Osteoblast (primary cell): ENCODE data around the gene TNFSF18. TPM values are rescaled to one million over a fixed set of nuclear protein-coding genes. Genes with fewer than 3 reads are reported as not detected.
A peak's percentile ranks its signal among the peaks of the same experiment; 100 is the strongest.

Source experiments
- DNase-seq: peaks from one replicate; pipeline ENCODE4 v3.0.0; 2011; ENCODE audit warnings: low spot score, mixed read lengths; ENCODE audit not compliant: insufficient read length; ENCODE audit errors: missing footprints
- H2AFZ ChIP-seq: 2 replicates; pipeline ENCODE4 v1.6.0; 2011; ENCODE audit warnings: mild to moderate bottlenecking, low read length
- H3K27ac ChIP-seq: 2 replicates; pipeline ENCODE4 v1.5.1; 2011; ENCODE audit warnings: mild to moderate bottlenecking, low read depth, low read length, moderate library complexity
- H3K27me3 ChIP-seq: 2 replicates; pipeline ENCODE4 v1.6.0; 2012; ENCODE audit warnings: mild to moderate bottlenecking, control low read depth, inconsistent platforms, low read length, moderate library complexity; ENCODE audit not compliant: insufficient read depth
- H3K36me3 ChIP-seq: 2 replicates; pipeline ENCODE4 v1.5.1; 2011; ENCODE audit warnings: mild to moderate bottlenecking, low read length, control low read depth, moderate library complexity; ENCODE audit not compliant: insufficient read depth
- H3K4me1 ChIP-seq: 2 replicates; pipeline ENCODE4 v1.5.1; 2011; ENCODE audit warnings: mild to moderate bottlenecking, low read length, control low read depth, moderate library complexity; ENCODE audit not compliant: insufficient read depth
- H3K4me2 ChIP-seq: 2 replicates; pipeline ENCODE4 v1.6.0; 2011; ENCODE audit warnings: mild to moderate bottlenecking, low read length; ENCODE audit not compliant: insufficient read depth
- H3K4me3 ChIP-seq: fragments of 200-600 bp; sonication (generic); 3 replicates; pipeline ENCODE4 v1.5.1; 2012; ENCODE audit warnings: mild to moderate bottlenecking, low read length, inconsistent platforms; ENCODE audit not compliant: insufficient read depth
- H3K79me2 ChIP-seq: 2 replicates; pipeline ENCODE4 v1.6.0; 2012; ENCODE audit warnings: mild to moderate bottlenecking, low read length, control low read depth, inconsistent platforms; ENCODE audit not compliant: insufficient read depth
- H3K9me3 ChIP-seq: 2 replicates; pipeline ENCODE4 v1.5.1; 2011; ENCODE audit warnings: low read depth, low read length, control low read depth
- H4K20me1 ChIP-seq: 2 replicates; pipeline ENCODE4 v1.6.0; 2012; ENCODE audit warnings: mild to moderate bottlenecking, low read length, control low read depth; ENCODE audit not compliant: insufficient read depth
- CTCF ChIP-seq: IDR thresholded peaks from 2 replicates; pipeline ENCODE4 v1.5.1; 2011; ENCODE audit warnings: mild to moderate bottlenecking, low read depth, low read length, moderate library complexity; ENCODE audit errors: extremely low read depth
- total RNA-seq: library from RNA; depleted of rRNA; stranded (reverse); fragments of >200 nt; gene quantifications from 2 replicates; pipeline ENCODE4 v1.2.3, GENCODE V29; 2012

The TNFSF18 gene
- total RNA-seq, 1 donor, result 0.36 TPM

GRCh38 chr1:173095632-173096031 lies 44.9 kb upstream of the TNFSF18 start:
- Histone ChIP-seq H2AFZ (no peak overlapping the region), H3K4me1 (peaks cover 19% of the 10 kb centered on the region), H3K36me3 (no peaks in the 10 kb centered on the region), H3K4me3 (no peak overlapping the region), H4K20me1 (no peaks in the 10 kb centered on the region), H3K27ac (peak overlapping the region; percentile 3), H3K79me2 (no peaks in the 10 kb centered on the region), H3K9me3 (no peaks in the 10 kb centered on the region), H3K4me2 (peak overlapping the region; percentile 40), H3K27me3 (no peaks in the 10 kb centered on the region)
- peak; percentile 72 for DNase-seq
- no peak for TF ChIP-seq CTCF

GRCh38 chr1:173094541-173094940 lies 43.8 kb upstream of the TNFSF18 start:
- Histone ChIP-seq H3K4me1 (peaks cover 19% of the 10 kb centered on the region), H2AFZ (no peak overlapping the region), H3K4me2 (no peak overlapping the region), H3K79me2 (no peaks in the 10 kb centered on the region), H3K27ac (no peak overlapping the region), H3K9me3 (no peaks in the 10 kb centered on the region), H4K20me1 (no peaks in the 10 kb centered on the region), H3K27me3 (no peaks in the 10 kb centered on the region), H3K4me3 (no peak overlapping the region), H3K36me3 (no peaks in the 10 kb centered on the region)
- TF ChIP-seq CTCF, result no peak
- DNase-seq, result no peak

- TF ChIP-seq CTCF, result no peak
- no peak overlapping the region for H2AFZ ChIP-seq
- no peak for DNase-seq
These were observed 43.1 kb upstream of the TNFSF18 start for GRCh38 chr1:173093691-173094445.

GRCh38 chr1:173084292-173084691 lies 33.6 kb upstream of the TNFSF18 start:
- Histone ChIP-seq H3K4me2 (no peak overlapping the region), H3K9me3 (no peaks in the 10 kb centered on the region), H3K79me2 (no peaks in the 10 kb centered on the region), H3K4me3 (no peak overlapping the region), H3K27ac (no peak overlapping the region), H4K20me1 (no peaks in the 10 kb centered on the region), H3K36me3 (no peaks in the 10 kb centered on the region), H3K27me3 (peaks cover 5% of the 10 kb centered on the region), H2AFZ (no peak overlapping the region), H3K4me1 (no peaks in the 10 kb centered on the region)
- no peak for DNase-seq
- TF ChIP-seq CTCF, result no peak

More at GRCh38 chr1:173093691-173094445, 43.1 kb upstream of the TNFSF18 start:
- Histone ChIP-seq H3K27me3 (no peaks in the 10 kb centered on the region), H3K36me3 (no peaks in the 10 kb centered on the region), H3K9me3 (no peaks in the 10 kb centered on the region), H3K79me2 (no peaks in the 10 kb centered on the region), H3K27ac (no peak overlapping the region), H4K20me1 (no peaks in the 10 kb centered on the region), H3K4me3 (no peak overlapping the region), H3K4me1 (peaks cover 19% of the 10 kb centered on the region), H3K4me2 (no peak overlapping the region)
